Right renal pelvis (tissue), 4 donors: ENCODE data around the gene GBP6. TPM values are rescaled to one million over a fixed set of nuclear protein-coding genes. Genes with fewer than 3 reads are reported as not detected.

Experiments
- polyA plus RNA-seq, 4 donors: library from polyadenylated mRNA; unstranded; fragments of 120-200 nt; gene quantifications; one replicate each; pipeline ENCODE4 v1.2.1, GENCODE V29; 2013; ENCODE audit not compliant: insufficient read length in 4 of 4

Gene GBP6
- polyA plus RNA-seq, 4 donors: 0.08 TPM; not detected in 3

Other genes starting within 250 kb of the GBP6 start
- gene GBP2, start 237.9 kb upstream of the GBP6 start, polyA plus RNA-seq: 1 to 10 TPM; 1.9 to 3.8 (median 3.6) TPM
- gene GBP7, start 188.1 kb upstream of the GBP6 start, polyA plus RNA-seq: under 1 TPM in 3 of 4 donors, not detected in 1; 0.06 to 0.17 (median 0.14) TPM
- 10 to 100 TPM in 1 of 4 donors, 1 to 10 TPM in 3; 6.9 to 11.4 (median 9.6) TPM for gene GBP4, start 165.1 kb upstream of the GBP6 start, polyA plus RNA-seq
- under 1 TPM; 0.18 to 0.61 (median 0.34) TPM for gene GBP5, start 91.2 kb upstream of the GBP6 start, polyA plus RNA-seq
- 10 to 100 TPM in 1 of 4 donors, 1 to 10 TPM in 3; 8.9 to 11.0 (median 9.4) TPM for gene LRRC8B, start 160.8 kb downstream of the GBP6 start, polyA plus RNA-seq